ENCODE measurements around the gene NRP1.

NRP1 gene

DNA sequence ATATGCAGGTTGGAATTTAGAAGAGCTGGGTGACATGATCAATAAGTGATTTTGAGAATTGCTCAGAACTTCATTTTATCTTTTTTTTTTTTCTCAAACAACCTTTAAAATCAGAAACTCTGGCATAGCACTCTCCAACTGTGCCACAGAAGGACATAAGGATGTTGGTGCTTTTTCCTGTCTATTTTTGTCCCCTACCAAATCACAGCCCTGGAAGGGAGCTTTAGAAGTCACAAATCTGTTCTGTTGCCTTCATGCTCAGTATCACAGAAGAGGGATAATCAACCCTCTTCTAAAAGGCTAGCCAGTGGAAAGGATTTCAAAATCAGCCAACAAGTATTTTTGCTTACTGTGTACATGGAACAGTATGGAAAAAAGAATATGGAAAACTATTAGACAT lies 14.8 kb upstream of the NRP1 start:
- no peak for DNase-seq (ENCODE audit: low read depth in 2 of 2)

DNA sequence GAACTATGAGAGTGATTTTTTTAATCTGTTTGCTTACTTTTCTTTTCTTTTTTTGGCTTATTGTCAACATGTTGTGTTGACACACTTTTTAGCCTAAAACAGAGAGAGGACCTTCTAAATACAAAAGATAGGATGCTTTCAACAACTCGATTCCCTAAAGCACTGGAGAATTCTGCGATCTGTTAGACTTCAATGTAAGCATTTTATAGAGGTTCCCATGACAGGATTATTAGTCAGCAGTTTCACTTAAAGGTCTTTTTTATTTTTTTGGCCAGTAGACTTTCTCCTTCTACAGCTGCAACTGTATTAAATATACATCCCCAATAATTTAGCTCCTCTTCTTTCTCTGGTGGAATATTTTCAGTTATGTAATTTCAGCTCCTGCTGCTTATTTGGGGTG lies 12.7 kb upstream of the NRP1 start:
- no peak for DNase-seq (ENCODE audit: low read depth in 2 of 2)

DNA sequence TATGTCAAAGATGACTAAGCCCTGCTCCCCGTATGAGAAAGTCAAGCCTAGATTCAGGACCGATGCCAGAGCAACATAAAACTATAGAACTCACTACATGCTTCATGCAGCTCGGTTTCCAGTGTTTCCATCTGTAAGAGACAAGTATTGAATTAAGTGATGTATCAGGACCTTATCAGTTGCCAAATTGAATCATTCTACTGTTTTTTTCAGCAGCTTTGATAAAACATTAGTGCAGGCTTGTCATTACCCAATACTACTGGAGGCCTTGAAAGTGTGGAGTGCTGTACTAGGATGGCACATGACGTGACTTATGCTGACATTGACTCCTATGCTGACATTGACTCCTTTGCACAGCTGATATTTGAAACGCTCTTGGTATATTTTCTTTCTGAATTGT lies 10.8 kb upstream of the NRP1 start:
- DNase-seq (ENCODE audit: low read depth in 2 of 2), result no peak

DNA sequence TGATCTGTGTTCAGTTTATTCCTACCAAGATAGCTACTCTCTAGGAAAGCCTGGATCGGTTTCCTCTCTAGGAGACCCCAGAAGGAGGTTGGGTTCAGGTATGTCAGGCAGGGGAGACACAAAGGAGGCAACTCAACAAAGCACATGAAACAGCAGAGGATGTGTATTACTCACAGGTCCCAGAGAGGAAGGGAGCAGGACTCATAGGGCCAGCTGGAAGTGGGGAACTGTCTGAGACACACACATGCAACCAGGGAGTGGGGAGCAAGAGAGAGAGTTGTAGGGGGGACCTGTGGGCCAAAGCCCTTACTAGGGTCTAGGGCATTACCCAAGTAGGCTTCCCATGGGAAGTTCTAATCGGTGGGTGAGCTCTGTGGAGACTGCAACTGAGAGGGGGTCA lies 10.2 kb upstream of the NRP1 start:
- no peak for DNase-seq (ENCODE audit: low read depth in 2 of 2)

DNA sequence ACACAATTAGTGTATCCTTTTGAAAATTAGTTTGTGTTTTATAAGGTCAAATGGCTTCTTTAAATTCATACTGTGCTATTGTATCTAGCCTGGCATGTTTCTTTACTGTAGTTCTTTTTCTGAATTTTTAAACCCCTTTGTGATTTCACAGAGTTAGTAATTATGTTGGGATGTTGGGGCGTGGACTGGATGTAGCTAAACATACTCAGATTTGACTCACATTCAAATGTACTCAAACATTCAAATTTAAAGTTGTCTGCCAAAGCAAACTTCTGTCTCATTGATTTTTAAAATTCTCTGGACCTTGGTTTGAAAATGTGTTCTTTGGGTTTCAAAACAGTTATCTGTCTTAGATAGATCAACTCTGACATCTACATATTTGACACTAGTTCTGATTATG lies 7.2 kb upstream of the NRP1 start:
- DNase-seq (ENCODE audit: low read depth in 2 of 2), result no peak

DNA sequence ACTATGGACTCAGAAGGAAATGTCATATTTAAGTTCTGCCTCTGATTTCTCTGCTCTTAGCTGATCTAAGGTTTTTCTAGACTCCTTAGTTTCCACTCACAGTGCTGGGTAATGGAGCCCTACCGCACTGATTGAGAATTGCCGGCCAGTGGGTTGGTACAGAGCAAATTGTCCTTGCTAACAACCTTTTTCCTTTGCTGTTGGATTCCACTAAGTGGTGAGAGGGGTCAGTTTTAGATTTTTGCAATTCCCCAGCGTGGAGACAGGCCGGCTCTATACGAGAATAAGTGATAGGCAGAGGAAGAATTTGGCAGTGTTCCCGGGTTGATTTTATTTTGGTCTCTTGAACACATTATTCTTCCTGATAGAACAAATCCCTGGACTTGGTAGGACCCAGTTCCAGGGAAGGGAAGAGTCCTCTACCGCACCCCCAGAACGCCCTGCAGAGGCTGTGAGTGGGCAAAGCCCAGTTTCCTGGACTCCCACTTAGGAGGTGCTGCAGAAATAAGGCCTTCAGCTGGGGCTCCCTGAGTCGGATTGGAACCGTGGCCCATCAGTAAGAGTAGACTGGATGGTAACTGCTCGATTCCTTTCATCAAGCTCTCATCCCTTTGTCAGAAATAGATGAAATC lies 3.0 kb upstream of the NRP1 start:
- no peak for DNase-seq (ENCODE audit: low read depth in 2 of 2)

DNA sequence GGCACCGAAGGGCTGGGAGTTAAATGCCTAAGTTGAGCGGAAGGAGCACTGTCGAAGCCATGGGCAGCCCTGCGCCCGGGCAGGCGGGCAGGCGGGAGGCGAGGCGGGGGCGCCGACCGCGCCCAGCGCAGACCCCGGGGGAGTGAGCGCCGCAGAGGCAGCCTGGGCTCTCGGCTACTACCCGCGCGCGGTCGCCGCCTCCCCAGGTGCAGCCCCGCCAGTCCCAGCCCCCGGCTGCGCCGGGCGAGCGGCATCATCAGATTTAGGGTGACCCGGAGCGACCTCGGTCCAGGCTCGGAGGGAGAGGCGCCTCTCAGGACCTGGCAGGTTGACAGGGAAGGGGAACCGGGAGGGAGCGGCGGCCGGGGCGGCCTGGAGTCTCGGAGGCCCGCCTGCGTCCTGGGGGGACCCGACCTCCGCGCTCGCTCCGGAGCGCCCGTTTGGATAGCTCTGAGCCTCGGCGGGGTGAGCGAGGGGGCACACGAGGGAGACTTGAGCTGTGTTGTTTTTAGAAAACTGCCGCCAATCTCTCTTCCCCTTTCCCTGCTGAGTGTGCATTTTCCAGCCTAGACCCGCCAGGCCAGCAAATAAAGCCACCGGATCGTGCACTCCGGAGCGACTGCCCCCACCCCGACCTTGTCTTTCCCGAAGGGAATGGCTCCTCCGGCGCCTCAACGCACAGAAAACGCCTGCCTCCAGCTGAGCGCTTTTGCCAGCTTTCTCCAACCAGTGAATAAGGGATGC lies 2.3 kb upstream of the NRP1 start:
- DNase-seq (ENCODE audit: low read depth in 2 of 2), result no peak

DNA sequence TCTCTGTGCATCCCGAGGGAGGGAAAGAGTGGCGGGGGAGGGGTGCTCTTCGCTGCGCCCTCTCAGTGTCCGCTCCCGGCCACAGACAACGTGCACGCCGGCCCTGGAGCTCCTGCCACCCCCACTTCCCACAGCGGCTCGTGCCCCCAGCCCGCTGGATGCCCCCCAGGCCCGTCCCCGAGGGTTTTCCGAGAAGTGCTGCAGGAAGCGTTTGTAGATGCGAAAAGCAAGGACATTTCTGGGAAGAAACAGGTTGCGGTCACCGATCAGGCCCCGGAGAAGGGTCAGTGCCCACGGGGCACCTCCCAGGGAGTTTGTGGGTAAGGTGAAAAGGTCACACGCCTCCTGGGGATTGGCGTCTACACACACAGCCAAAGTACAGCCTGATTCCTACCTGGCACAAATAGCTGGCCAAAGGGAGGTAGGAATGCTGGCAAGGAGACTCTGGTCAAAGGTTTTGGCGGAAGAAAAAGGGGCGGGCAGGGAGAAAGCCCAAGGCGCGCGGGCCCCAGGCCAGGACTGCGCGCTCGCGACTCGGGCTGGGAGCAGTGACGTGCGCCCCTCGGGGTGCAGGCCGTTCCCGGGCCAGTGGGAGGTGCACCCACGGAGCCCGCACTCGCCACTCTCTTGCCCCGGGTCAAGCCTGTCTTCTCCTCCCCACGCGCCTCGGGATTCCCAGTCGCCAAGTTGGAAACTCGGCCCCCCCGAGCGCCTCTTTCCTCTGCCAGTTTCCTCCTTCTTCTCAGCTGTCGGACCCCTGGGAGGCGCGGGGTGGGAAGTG lies 1.5 kb upstream of the NRP1 start:
- DNase-seq (ENCODE audit: low read depth in 2 of 2), result no peak

DNA sequence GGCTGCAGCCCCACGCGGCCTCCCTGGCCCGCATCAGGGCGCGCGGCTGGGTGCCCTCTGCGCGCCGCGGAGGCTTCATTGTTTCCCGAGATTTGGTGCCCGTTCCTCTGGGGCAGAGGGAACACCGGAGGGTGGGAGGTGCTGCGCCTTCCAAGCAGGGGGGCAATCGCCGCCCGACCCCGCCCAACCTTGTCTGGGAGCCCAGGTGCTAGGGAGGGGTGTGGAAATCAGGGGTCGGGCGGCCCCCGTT lies 1.0 kb upstream of the NRP1 start:
- no peak for DNase-seq (ENCODE audit: low read depth in 2 of 2)

DNA sequence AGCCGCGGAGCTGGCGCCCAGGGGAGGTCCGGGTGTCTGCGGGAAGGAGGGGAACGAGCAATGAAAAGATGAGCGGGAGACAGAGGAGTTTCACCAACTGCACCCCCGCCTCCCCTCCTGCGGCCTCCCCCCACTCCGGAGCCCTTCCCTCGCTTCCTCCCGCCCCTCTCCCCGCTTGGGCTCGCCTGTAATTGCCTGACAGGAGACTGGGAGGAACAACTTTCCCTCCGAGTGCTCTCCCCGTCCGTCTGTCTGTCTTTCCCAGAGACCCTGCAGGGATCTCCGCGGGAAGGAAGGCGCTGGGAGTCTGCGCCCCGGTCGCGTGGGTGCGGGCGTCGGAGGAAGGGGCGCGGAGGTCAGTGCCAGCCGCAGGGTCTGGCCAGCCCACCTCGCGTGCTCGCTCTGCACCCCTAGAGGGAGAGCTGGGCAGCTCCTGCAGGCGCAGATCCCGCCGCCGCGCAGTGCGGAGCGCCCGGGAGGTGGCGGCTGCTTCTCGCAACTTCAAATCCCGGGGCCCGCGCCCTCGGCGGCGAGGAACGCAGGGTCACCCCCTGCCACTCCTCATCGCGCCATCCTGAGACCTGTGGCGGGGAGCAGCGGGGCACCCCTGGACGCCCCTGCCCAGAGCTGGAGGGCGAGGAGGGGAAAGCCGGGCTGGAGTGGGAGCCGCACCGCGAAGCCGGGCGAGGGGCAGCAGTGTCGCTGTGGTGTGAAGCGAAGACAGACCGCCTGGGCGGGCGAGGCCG lies 511 bp upstream of the NRP1 start:
- peak in 1 of 2 donors; percentile 29 for DNase-seq (ENCODE audit: low read depth in 2 of 2)

DNA sequence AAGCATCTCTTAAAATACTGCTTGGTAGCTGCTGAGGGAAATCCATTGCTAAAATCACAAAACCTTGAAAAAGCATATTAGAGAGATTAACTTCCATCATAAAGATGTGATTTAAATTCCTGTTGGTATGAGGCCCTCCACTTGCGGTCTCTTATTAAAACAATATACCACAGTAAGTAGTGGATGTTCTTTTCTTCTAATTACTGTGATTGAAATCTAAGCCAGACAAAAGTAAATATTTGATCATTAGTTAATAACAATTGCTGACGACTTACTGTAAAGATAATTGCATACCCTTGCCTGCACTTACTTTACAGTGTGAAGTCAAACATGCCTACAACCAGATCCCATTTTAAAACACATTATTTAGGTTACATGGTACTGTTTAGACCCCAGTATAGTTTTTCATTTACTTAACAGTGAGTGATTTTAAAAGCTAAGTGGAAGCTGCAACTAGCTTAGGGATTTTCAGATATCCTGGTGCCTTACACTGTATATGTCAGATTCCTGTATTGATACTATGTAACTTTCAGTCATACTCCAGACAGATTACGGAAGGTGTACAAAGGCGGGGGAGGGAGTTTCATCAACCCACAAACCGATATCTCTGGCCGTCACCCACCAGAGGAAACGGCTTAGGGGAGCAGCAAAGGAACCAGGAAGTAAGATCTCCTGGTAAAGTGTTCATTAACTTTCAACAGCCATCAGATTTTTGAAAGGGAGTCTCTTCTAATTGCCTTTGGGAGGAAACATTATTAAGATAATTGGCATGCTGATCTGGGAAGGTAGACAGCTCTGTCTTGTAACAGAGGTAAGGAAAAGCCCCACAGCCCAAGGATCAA lies 986 bp downstream of the NRP1 start:
- no peak for DNase-seq (ENCODE audit: low read depth in 2 of 2)

DNA sequence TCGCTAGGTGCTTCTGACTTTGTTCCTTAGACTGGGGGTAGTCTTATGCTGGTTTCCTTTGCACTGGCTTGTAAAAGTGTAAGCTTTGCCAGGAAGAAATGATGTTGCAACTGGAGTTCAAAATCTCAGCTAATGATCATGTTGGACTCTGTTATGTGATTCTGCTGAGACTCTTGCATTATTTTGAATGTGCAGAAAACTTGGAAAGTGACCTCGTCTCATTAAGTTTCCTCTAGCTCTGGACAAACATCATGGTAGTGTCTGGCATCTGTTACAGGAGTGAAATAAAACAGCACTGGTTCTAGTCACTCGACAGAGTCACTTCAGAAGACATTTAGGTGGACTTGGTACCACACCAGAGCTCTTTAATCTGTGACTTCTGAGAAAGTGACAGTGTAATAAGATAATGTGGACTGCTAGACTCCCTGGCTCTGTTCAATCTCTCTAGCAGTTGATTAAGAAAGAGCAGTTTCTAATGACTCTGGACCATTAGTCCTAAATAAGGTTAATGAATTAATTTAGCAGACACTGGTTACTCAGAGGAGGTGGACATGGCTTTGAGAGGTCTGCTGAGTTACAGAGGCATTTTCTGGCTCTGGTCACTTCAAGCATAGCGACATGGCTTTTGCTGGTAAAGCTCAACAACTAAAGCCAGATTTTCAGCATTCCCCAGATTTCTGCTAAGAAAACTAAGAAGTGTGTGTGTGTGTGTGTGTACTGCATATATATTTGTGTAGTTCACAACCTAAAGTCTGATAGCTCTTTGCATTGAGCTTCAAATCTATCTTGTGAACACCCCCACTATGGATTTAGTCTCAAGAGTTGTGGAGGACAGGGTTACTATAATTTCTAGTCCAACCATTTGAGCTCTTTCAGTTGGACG lies 2.0 kb downstream of the NRP1 start:
- DNase-seq (ENCODE audit: low read depth in 2 of 2), result no peak

DNA sequence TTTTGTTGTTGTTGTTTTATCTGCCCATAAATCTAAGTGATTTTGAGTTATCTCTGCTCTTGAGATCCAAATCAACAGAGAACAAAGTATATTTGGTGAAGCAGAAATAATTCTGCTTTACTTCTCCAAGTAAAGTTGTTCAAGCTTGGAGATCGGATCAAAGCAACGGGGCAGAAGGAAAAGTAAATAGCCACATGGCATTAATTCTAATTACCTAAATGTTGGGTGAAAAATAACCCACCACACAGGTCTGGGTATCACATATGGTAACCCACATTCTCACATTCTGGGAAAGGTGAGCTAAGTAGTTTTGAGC lies 3.1 kb downstream of the NRP1 start:
- no peak for DNase-seq (ENCODE audit: low read depth in 2 of 2)

DNA sequence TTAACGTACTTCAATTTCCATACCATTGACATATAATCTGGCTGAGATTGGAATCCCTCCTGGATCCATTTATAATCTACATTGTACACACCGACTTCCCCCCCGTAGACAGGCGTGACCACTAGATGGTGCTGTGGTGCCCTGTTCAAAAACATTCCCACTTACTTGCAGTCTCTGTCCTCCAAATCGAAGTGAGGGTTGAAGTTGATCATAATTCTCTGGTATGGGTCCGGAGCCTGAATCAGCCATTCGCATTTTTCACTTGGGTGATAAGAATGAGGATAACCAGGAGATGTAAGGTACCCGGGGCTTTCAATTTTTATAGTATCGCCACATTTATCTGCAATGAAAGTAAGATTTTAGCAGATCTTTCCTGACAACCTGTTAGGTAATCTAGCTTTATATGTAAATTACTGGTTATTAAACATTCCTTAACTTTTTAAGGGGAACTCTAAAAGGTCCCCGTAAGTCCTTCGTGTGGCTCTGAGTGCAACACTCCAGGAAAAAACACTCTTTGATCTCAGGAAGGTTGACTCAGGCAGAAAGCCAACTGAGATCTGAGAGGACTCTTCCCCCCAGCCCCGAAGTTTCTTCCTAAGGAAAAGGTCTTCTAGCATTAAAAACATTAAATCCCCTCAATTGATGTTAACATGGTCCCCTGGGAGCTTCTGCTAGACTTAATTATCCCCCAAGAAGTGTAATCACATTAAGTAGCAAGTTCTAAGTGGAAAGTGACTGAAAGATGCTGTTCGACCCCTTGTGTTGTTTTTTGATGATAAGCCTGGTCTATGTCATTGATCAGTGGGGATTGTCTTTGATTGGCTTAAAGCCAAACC lies 3.7 kb downstream of the NRP1 start:
- peak; percentile 56 to 71 for DNase-seq (ENCODE audit: low read depth in 2 of 2)

DNA sequence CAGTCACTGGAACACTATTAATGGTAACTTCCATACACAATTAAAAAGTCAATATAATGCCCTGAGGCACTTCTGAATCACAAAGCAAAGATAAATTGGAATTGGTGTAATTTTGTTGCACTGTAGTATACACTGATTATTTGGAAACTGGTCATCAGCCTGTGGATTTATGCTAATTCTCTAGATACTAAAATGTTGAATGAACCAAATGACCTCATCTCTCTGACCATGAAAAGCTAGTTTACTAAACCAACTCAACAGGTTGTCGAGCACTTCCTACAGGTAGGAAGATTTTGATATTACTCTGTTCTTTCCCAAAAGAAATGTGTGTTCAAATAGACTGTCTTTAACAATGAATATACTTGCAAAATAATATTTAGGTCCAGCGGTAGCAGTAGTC lies 5.3 kb downstream of the NRP1 start:
- no peak for DNase-seq (ENCODE audit: low read depth in 2 of 2)

DNA sequence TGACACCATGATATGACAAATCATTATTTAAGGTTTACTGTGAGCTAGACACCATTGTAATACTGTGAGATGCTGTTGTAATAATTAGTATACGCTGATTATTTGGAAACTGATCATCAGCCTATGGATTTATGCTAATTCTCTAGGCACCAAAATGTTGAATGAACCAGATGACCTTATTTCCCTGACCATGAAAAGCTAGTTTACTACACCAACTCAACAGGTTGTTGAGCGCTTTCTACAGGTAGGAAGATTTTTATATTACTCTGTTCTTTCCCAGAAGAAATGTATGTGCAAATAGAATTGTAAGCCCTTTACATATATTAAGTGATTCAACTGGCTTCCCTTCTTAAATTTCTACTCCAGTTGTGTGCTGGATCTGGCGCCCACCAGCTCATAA lies 6.2 kb downstream of the NRP1 start:
- no peak for DNase-seq (ENCODE audit: low read depth in 2 of 2)

DNA sequence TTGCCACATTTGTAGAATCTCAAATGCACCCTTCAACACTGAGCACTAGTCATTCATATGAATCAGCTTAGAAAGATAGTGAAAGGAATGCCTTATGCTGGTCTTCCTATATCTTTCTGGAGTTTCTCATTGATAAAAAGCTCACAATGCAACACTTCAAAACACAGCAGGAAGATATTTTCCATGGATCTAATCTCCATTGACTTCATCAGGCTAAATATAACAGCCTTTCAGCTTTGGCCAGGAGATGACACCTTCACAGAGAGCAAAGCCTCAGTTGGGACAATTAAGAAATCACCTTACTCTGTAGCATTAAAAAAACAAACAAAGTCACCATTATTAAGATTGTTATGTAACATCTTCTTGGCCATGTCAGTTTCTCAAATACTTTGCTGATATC lies 6.7 kb downstream of the NRP1 start:
- DNase-seq (ENCODE audit: low read depth in 2 of 2), result no peak

DNA sequence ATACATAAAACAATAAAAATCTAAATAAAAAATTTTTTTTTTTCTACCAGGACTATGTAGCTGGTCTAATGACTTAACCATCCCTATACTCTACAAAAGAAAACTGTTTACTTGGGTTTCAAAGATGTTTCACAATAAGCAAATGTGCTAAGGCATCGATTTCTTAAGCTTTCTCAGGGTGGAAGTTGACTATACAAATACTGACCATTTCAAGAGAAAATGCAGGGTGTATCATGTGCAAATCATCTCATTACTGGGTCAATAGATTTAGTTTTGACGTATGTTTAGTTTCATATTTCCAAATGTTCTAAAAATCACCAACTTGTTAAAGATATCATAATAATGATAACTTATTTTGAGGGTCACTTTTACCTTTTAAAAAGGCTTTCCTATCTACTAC lies 7.5 kb downstream of the NRP1 start:
- DNase-seq (ENCODE audit: low read depth in 2 of 2), result no peak

DNA sequence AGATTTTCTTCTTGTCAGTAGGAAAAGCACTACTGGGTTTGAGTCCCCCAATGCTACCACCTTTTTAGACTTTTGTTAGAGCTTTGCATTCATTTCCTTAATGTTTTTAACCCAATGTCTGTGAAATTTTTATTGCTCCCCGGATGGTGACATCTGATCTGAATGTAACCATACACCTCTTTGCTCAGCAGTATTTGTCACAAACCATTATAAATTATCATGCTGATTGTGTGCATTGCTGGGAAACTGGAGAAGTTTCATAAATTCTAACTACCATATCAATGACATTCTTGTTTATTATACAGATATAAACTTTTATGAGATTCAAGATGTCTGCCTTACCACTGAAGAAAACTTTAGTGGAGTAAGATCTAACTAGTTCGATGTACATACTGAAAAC lies 8.5 kb downstream of the NRP1 start:
- DNase-seq (ENCODE audit: low read depth in 2 of 2), result no peak

DNA sequence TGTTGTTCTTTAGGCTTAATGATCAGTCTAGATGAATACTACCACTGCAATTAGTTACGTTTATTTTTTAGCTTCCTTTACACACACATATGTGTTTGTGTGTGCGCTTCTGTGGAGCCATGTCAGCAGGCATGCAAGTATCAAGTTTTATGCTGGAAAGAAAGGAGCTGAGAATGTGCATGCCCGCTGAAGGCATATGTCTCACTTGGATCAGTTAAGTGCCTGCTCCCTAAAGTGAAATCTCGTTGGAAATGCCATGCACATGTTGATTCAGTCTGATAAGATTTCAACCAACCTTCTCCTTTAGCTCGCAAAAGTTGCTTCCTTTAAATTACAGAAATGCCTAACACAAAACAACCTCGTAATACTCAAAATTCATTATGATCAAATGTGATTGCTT lies 10.7 kb downstream of the NRP1 start:
- no peak for DNase-seq (ENCODE audit: low read depth in 2 of 2)
